Upper lobe of left lung (tissue), 6 donors: ENCODE results near the gene ATG101. TPM values are rescaled to one million over a fixed set of nuclear protein-coding genes. Genes with fewer than 3 reads are reported as not detected.

Experiments
- ATAC-seq, 2 donors: fragments of 200-7000 bp; cut with Tn5 transposase; one replicate each; pipeline ENCODE4 v1.9.1; 2022; ENCODE audit warnings: mild to moderate bottlenecking in 2 of 2, moderate library complexity in 2 of 2; ENCODE audit not compliant: low FRiP score in 2 of 2
- DNase-seq, 2 donors: peaks; one replicate each; pipeline ENCODE4 v3.0.0-alpha.2; 2019 to 2020
- H3K27ac ChIP-seq, 4 donors: fragments of 200-600 bp; sonication (generic); one replicate each; pipeline ENCODE4 v1.5.1; 2016 to 2019
- H3K27me3 ChIP-seq, 4 donors: fragments of 200-600 bp; sonication (generic); one replicate each; pipeline ENCODE4 v1.5.1; 2017 to 2019
- H3K36me3 ChIP-seq, 4 donors: fragments of 200-600 bp; sonication (generic); one replicate each; pipeline ENCODE4 v1.5.1; 2016 to 2019
- H3K4me1 ChIP-seq, 4 donors: fragments of 200-600 bp; sonication (generic); one replicate each; pipeline ENCODE4 v1.5.1; 2018 to 2019
- H3K4me3 ChIP-seq, 4 donors: fragments of 200-600 bp; sonication (generic); one replicate each; pipeline ENCODE4 v1.5.1; 2017 to 2019; ENCODE audit warnings: mild to moderate bottlenecking in 2 of 4, moderate library complexity in 1 of 4
- H3K9me3 ChIP-seq, 4 donors: fragments of 200-600 bp; sonication (generic); one replicate each; pipeline ENCODE4 v1.5.1; 2018 to 2019
- CTCF ChIP-seq, 6 experiments: fragments of 450-650 bp in 4 of 6; fragments of 200-600 bp in 2 of 6; sonication (generic) in 2 of 6; IDR thresholded peaks; one replicate each; pipeline ENCODE4 v1.5.1; 2016 to 2019; ENCODE audit warnings: antibody characterized with exemption in 6 of 6
- EP300 ChIP-seq, 4 donors: sonication (generic); formaldehyde crosslinking; IDR thresholded peaks; one replicate each; pipeline ENCODE4 v1.5.1; 2017; ENCODE audit warnings: antibody characterized with exemption in 4 of 4, control low read depth in 2 of 4
- POLR2A ChIP-seq, 4 donors: fragments of 450-650 bp; IDR thresholded peaks; one replicate each; pipeline ENCODE4 v1.5.1; 2016 to 2017; ENCODE audit warnings: antibody characterized with exemption in 4 of 4, mild to moderate bottlenecking in 2 of 4
- POLR2AphosphoS5 ChIP-seq, 2 donors: sonication (generic); formaldehyde crosslinking; IDR thresholded peaks; one replicate each; pipeline ENCODE4 v1.5.1; 2017; ENCODE audit warnings: antibody characterized with exemption in 2 of 2
- WGBS, 2 donors: methylation state at CpG; one replicate each; pipeline ENCODE4 v1.1.5; 2017 to 2018; 5-methylcytosine and 5-hydroxymethylcytosine counted together
- total RNA-seq, 6 donors: library from RNA; depleted of rRNA in 4 of 6; stranded (reverse); fragments of >200 nt in 4 of 6; gene quantifications; one replicate each; pipeline versions ENCODE4 v1.1.0 to v1.2.1, GENCODE V29; 2016 to 2021
- donor health status: DM: no; HTN: no; CAD: no; lungs with moderate emphysema.
- donor health status: DM: no; HTN: yes; CAD: no; lungs with severe emphysema.

The ATG101 gene
- total RNA-seq, 6 donors from 2014 or later = 17.8 to 74.8 (median 35.9) TPM

DNA sequence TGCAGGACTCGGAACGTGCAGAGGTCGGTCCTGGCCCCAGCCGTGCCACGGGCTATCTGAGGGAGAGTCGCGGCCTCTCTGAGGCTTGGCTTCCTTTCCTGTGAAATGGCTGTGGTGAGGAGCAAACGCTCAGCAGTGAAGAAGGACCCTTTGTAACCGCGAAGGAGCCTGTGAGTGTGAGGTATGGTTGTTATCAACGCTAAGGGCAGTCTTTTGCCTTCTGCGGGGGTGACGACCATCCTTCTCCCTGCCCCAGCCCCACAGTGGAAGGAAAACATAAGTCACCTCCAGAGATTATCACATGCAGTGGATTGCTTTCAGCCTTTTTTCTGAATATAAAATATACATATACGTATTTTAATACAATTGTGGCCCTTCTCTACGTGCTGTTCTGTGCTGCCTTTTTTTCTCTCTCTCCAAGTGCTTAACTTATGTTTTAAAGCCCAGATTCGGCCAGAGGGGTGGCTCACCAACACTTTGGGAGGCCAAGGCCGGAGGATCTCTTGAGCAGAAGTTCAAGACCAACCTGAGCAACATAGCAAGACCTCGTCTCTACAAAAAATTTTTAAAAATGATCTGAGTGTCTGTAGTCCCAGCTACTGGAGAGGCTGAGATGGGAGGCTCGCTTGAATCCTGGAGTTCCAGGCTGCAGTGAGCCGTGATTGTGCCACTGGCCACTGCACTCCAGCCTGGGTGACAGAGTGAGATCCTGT, 45.6 kb upstream of the ATG101 start:
- H3K36me3 ChIP-seq = no peaks in the 10 kb centered on the region
- H3K27me3 ChIP-seq = no peaks in the 10 kb centered on the region
- H3K27ac ChIP-seq = peak overlapping the region; percentile 67 to 89 (median 85)
- H3K4me1 ChIP-seq = peaks cover 34 to 49% (median 43%) of the 10 kb centered on the region in 4 donors
- peak overlapping the region in 3 of 4 donors; percentile 45 to 61 (median 52) for H3K4me3 ChIP-seq
- DNase-seq = no peak
- ATAC-seq = no peak
- no peaks in the 10 kb centered on the region for H3K9me3 ChIP-seq
- TF ChIP-seq CTCF (IDR thresholded peaks at IDR 0.05) (no peak), POLR2A (IDR thresholded peaks at IDR 0.05) (no peak), POLR2AphosphoS5 (IDR thresholded peaks at IDR 0.05) (no peak), EP300 (IDR thresholded peaks at IDR 0.05) (no peak)
- 33 to 49% methylated on average over 10 to 16 of the region's 20 CpGs for WGBS, 2 donors

DNA sequence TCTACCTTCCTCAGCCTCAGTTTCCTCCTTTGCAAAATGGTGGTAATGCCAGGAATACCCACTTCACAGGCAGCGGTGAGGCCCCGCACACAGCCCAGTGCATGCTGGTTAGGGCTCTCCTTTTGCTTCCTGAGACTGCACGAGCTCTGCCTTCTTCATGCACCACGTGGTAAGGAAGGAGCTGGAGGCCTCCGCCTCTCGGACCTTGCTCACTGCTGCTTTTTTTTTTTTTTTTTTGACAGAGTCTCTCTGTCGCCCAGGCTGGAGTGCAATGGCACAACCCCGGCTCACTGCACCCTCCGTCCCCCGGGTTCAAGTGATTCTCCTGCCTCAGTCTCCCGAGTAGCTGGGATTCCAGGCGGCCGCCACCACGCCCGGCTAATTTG, 44.9 kb upstream of the ATG101 start:
- no peaks in the 10 kb centered on the region for H3K27me3 ChIP-seq
- no peaks in the 10 kb centered on the region for H3K36me3 ChIP-seq
- WGBS, 2 donors = 58 to 70% methylated on average over 15 of the region's 15 CpGs
- H3K4me3 ChIP-seq = peak overlapping the region in 3 of 4 donors; percentile 15 to 61 (median 32)
- H3K4me1 ChIP-seq = peaks cover 34 to 49% (median 43%) of the 10 kb centered on the region in 4 donors
- DNase-seq (peak in 1 of 2 donors; percentile 53), ATAC-seq (peak in 1 of 2 donors; percentile 57)
- H3K9me3 ChIP-seq = no peaks in the 10 kb centered on the region
- TF ChIP-seq EP300 (IDR thresholded peaks at IDR 0.05) (no peak), POLR2A (IDR thresholded peaks at IDR 0.05) (no peak), POLR2AphosphoS5 (IDR thresholded peaks at IDR 0.05) (no peak), CTCF (IDR thresholded peaks at IDR 0.05) (no peak)
- H3K27ac ChIP-seq = peak overlapping the region; percentile 83 to 89 (median 85)

DNA sequence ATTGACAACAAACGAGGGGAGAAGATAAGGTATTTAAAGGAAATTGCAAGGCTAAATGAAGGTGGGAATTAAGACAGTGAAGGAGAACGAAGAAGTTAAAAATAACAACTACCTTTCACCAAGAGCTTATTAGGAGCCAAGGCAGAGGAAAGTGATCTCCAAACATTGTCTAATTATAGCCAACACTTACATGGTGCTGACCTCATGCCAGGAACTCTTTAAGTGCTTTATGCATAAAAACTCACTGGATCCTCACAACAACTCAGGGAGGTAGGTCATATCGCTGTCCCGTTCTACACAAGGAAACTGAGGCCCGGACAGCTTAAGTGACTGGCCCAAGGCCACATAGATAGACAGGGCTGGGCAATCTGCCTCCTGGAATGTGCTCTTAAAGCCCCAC, 43.5 kb upstream of the ATG101 start:
- no peak for ATAC-seq
- Histone ChIP-seq H3K4me1 (peaks cover 34 to 43% (median 39%) of the 10 kb centered on the region in 4 donors), H3K9me3 (no peaks in the 10 kb centered on the region), H3K27me3 (no peaks in the 10 kb centered on the region), H3K4me3 (no peak overlapping the region), H3K36me3 (no peaks in the 10 kb centered on the region), H3K27ac (peak overlapping the region; percentile 83 to 89 (median 85))
- DNase-seq = no peak
- TF ChIP-seq CTCF (IDR thresholded peaks at IDR 0.05) (no peak), POLR2AphosphoS5 (IDR thresholded peaks at IDR 0.05) (no peak), EP300 (IDR thresholded peaks at IDR 0.05) (no peak), POLR2A (IDR thresholded peaks at IDR 0.05) (no peak)
- 16 to 60% methylated on average over 2 to 5 of the region's 5 CpGs for WGBS, 2 donors

GRCh38 chr12:52027085-52027843, 42.5 kb upstream of the ATG101 start:
- Histone ChIP-seq H3K27ac (peak overlapping the region in 1 of 4 donors; percentile 87), H3K9me3 (no peaks in the 10 kb centered on the region), H3K4me1 (peaks cover 38 to 48% (median 43%) of the 10 kb centered on the region in 4 donors), H3K36me3 (no peaks in the 10 kb centered on the region), H3K4me3 (no peak overlapping the region), H3K27me3 (no peaks in the 10 kb centered on the region)
- ATAC-seq (no peak), DNase-seq (no peak)
- WGBS, 2 donors = 80 to 87% methylated on average over 7 to 12 of the region's 12 CpGs
- TF ChIP-seq POLR2AphosphoS5 (IDR thresholded peaks at IDR 0.05) (no peak), POLR2A (IDR thresholded peaks at IDR 0.05) (no peak), EP300 (IDR thresholded peaks at IDR 0.05) (no peak), CTCF (IDR thresholded peaks at IDR 0.05) (no peak)
